HG03280 (cell line): ENCODE results near the gene TLR6.

Experiments used
- ATAC-seq: cut with Tn5 transposase; IDR thresholded peaks from one replicate; pipeline ENCODE4 v1.9.1; 2021; ENCODE audit warnings: mild to moderate bottlenecking, moderate library complexity; ENCODE audit not compliant: unreplicated experiment

TLR6 gene

GRCh38 chr4:38856524-38857337, at the start of gene TLR6:
Gene TLR6 (minus strand): TSS chr4:38856817. CDS start chr4:38829473, 27,344 bp downstream.
- ATAC-seq = peak; percentile 50

GRCh38 chr4:38905652-38906385, 49.2 kb upstream of the TLR6 start:
- no peak for ATAC-seq

- no peak for ATAC-seq
Observed at GRCh38 chr4:38904682-38905081, 48.1 kb upstream of the TLR6 start.

- ATAC-seq = no peak
Observed at GRCh38 chr4:38904090-38904666, 47.6 kb upstream of the TLR6 start.

- ATAC-seq = no peak
Observed at GRCh38 chr4:38902695-38903094, 46.1 kb upstream of the TLR6 start.

- ATAC-seq = no peak
Observed at GRCh38 chr4:38902221-38902620, 45.6 kb upstream of the TLR6 start.

GRCh38 chr4:38898245-38898644, 41.6 kb upstream of the TLR6 start:
- no peak for ATAC-seq

- no peak for ATAC-seq
Observed at GRCh38 chr4:38896940-38897339, 40.3 kb upstream of the TLR6 start.

GRCh38 chr4:38894322-38894982, 37.8 kb upstream of the TLR6 start:
- ATAC-seq = no peak

- ATAC-seq = no peak
Observed at GRCh38 chr4:38891051-38891983, 34.7 kb upstream of the TLR6 start.

- ATAC-seq = no peak
Observed at GRCh38 chr4:38889143-38889542, 32.5 kb upstream of the TLR6 start.

- ATAC-seq = no peak
Observed at GRCh38 chr4:38884254-38884653, 27.6 kb upstream of the TLR6 start.

- no peak for ATAC-seq
Observed at GRCh38 chr4:38876636-38877035, 20.0 kb upstream of the TLR6 start.

GRCh38 chr4:38873290-38873944, 16.8 kb upstream of the TLR6 start:
- ATAC-seq = no peak

GRCh38 chr4:38872620-38873019, 16.0 kb upstream of the TLR6 start:
- no peak for ATAC-seq

- no peak for ATAC-seq
Observed at GRCh38 chr4:38871593-38871992, 15.0 kb upstream of the TLR6 start.

- ATAC-seq = no peak
Observed at GRCh38 chr4:38870098-38870808, 13.6 kb upstream of the TLR6 start.

GRCh38 chr4:38869511-38869910, 12.9 kb upstream of the TLR6 start:
- ATAC-seq = no peak
